Fibroblast of skin of left biceps (primary cell): ENCODE results near the gene ZNF609.
"Not testable (repeated sequence)": the region's sequence is repeated elsewhere in the genome, so short reads cannot be mapped to it uniquely, and the experiment has no call there.

Experiments used
- DNase-seq, 2 experiments: peaks; one replicate each; pipeline ENCODE4 v3.0.0-alpha.2; 2013; ENCODE audit warnings: low read depth in 2 of 2

ZNF609 gene

GRCh38 chr15:64455961-64456371 lies 4.4 kb upstream of the ZNF609 start:
- DNase-seq = no peak

GRCh38 chr15:64456634-64457108 lies 3.7 kb upstream of the ZNF609 start:
- no peak for DNase-seq

GRCh38 chr15:64459066-64459781 lies 1.2 kb upstream of the ZNF609 start:
- no peak for DNase-seq

- peak; percentile 51 for DNase-seq
These were observed 644 bp downstream of the ZNF609 start for GRCh38 chr15:64460724-64461720.

GRCh38 chr15:64461721-64462162 lies 1.4 kb downstream of the ZNF609 start:
- no peak for DNase-seq

- DNase-seq = no peak
These were observed 2.1 kb downstream of the ZNF609 start for GRCh38 chr15:64462492-64462891.

GRCh38 chr15:64464276-64465005 lies 4.1 kb downstream of the ZNF609 start:
- no peak for DNase-seq

GRCh38 chr15:64466408-64467141 lies 6.2 kb downstream of the ZNF609 start:
- no peak for DNase-seq

- DNase-seq = no peak
These were observed 11.8 kb downstream of the ZNF609 start for GRCh38 chr15:64472161-64472560.

GRCh38 chr15:64474846-64475245 lies 14.5 kb downstream of the ZNF609 start:
- DNase-seq = no peak

- no peak for DNase-seq
These were observed 16.2 kb downstream of the ZNF609 start for GRCh38 chr15:64476550-64476949.

- DNase-seq = no peak
These were observed 18.5 kb downstream of the ZNF609 start for GRCh38 chr15:64478863-64479262.

GRCh38 chr15:64480891-64481290 lies 20.5 kb downstream of the ZNF609 start:
- no peak for DNase-seq

GRCh38 chr15:64483749-64484148 lies 23.4 kb downstream of the ZNF609 start:
- DNase-seq = no peak

- DNase-seq = no peak
These were observed 25.4 kb downstream of the ZNF609 start for GRCh38 chr15:64485796-64486195.

- DNase-seq = no peak
These were observed 30.4 kb downstream of the ZNF609 start for GRCh38 chr15:64490598-64491259.

GRCh38 chr15:64493641-64494040 lies 33.3 kb downstream of the ZNF609 start:
- DNase-seq = no peak

GRCh38 chr15:64495968-64496367 lies 35.6 kb downstream of the ZNF609 start:
- not testable (repeated sequence) for DNase-seq

- DNase-seq = no peak
These were observed 40.5 kb downstream of the ZNF609 start for GRCh38 chr15:64500695-64501395.

- DNase-seq = no peak
These were observed 41.0 kb downstream of the ZNF609 start for GRCh38 chr15:64501396-64501715.
